Hepatocyte (in vitro differentiated cells): ENCODE results near the gene SMYD1. TPM values are rescaled to one million over a fixed set of nuclear protein-coding genes. Genes with fewer than 3 reads are reported as not detected.

Source experiments
- DNase-seq: peaks from one replicate; pipeline ENCODE4 v3.0.0-alpha.2; 2016; ENCODE audit warnings: low spot score
- H2AFZ ChIP-seq: fragments of 200-600 bp; sonication (generic); 2 replicates; pipeline ENCODE4 v1.6.0; 2016; ENCODE audit warnings: antibody characterized with exemption, mild to moderate bottlenecking
- H3K27ac ChIP-seq: fragments of 200-600 bp; sonication (generic); 2 replicates; pipeline ENCODE4 v1.5.1; 2016; ENCODE audit warnings: mild to moderate bottlenecking
- H3K27me3 ChIP-seq: fragments of 200-600 bp; sonication (generic); 2 replicates; pipeline ENCODE4 v1.6.1; 2016
- H3K36me3 ChIP-seq: fragments of 200-600 bp; sonication (generic); replicated peaks from 2 replicates; pipeline ENCODE4 v1.5.1; 2016; ENCODE audit warnings: low read depth; ENCODE audit not compliant: insufficient read depth
- H3K4me1 ChIP-seq: fragments of 200-600 bp; sonication (generic); 2 replicates; pipeline ENCODE4 v1.5.1; 2016; ENCODE audit warnings: mild to moderate bottlenecking, moderate library complexity; ENCODE audit not compliant: insufficient read depth
- H3K4me2 ChIP-seq: fragments of 200-600 bp; sonication (generic); 2 replicates; pipeline ENCODE4 v1.6.0; 2016
- H3K4me3 ChIP-seq: fragments of 200-600 bp; sonication (generic); 2 replicates; pipeline ENCODE4 v1.5.1; 2016; ENCODE audit warnings: mild to moderate bottlenecking
- H3K79me2 ChIP-seq: fragments of 200-600 bp; sonication (generic); 2 replicates; pipeline ENCODE4 v1.6.0; 2017; ENCODE audit warnings: mild to moderate bottlenecking
- H3K9me2 ChIP-seq: fragments of 200-600 bp; sonication (generic); replicated peaks from 2 replicates; pipeline ENCODE4 v1.6.0; 2017; ENCODE audit warnings: mild to moderate bottlenecking; ENCODE audit not compliant: insufficient read depth
- H3K9me3 ChIP-seq: fragments of 200-600 bp; sonication (generic); 2 replicates; pipeline ENCODE4 v1.5.1; 2016; ENCODE audit warnings: low read depth, mild to moderate bottlenecking
- H4K20me1 ChIP-seq: fragments of 200-600 bp; sonication (generic); 2 replicates; pipeline ENCODE4 v1.6.0; 2016; ENCODE audit warnings: mild to moderate bottlenecking; ENCODE audit not compliant: insufficient read depth, poor library complexity, severe bottlenecking
- CTCF ChIP-seq: fragments of 200-600 bp; sonication (generic); IDR thresholded peaks from 2 replicates; pipeline ENCODE4 v1.5.1; 2016; ENCODE audit warnings: antibody characterized with exemption, mild to moderate bottlenecking; ENCODE audit not compliant: poor library complexity
- EZH2 ChIP-seq: fragments of 200-600 bp; sonication (generic); IDR thresholded peaks from 2 replicates; pipeline ENCODE4 v1.6.1; 2016; ENCODE audit warnings: antibody characterized with exemption, mild to moderate bottlenecking, borderline replicate concordance
- EZH2phosphoT487 ChIP-seq: fragments of 200-600 bp; sonication (generic); IDR thresholded peaks from one replicate; pipeline ENCODE4 v1.6.1; 2018; ENCODE audit warnings: antibody characterized with exemption, mild to moderate bottlenecking, low read depth, moderate library complexity; ENCODE audit not compliant: unreplicated experiment, severe bottlenecking
- WGBS: methylation state at CpG from one replicate; pipeline ENCODE4 v1.1.6; 2016; ENCODE audit warnings: low lambda C conversion rate; ENCODE audit errors: missing lambda C conversion rate; 5-methylcytosine and 5-hydroxymethylcytosine counted together
- polyA plus RNA-seq: library from polyadenylated mRNA; unstranded; fragments of >200 nt; fragmentation: Nextera tagmentation; extraction: Ambion mirVana; gene quantifications from 2 replicates; pipeline ENCODE4 v1.2.1, GENCODE V29; 2016
- total RNA-seq: library from RNA; depleted of rRNA; stranded (reverse); fragments of >200 nt; gene quantifications from 2 replicates; pipeline ENCODE4 v1.2.3, GENCODE V29; 2014

SMYD1 gene
- total and polyA plus RNA-seq, 2 experiments from 2014 or later = 0.10 TPM; not detected in 1

- DNase-seq = no peak
- no peaks in the 10 kb centered on the region for H3K9me2 ChIP-seq
- H3K36me3 ChIP-seq = no peaks in the 10 kb centered on the region
- no peak overlapping the region for H3K27ac ChIP-seq
- peaks cover 23% of the 10 kb centered on the region for H3K4me1 ChIP-seq
- no peaks in the 10 kb centered on the region for H4K20me1 ChIP-seq
- TF ChIP-seq EZH2phosphoT487 (no peak), EZH2 (no peak), CTCF (no peak)
- H2AFZ ChIP-seq = no peak overlapping the region
- no peak overlapping the region for H3K4me3 ChIP-seq
- no peaks in the 10 kb centered on the region for H3K79me2 ChIP-seq
- WGBS = 98% methylated on average over 2 of the region's 2 CpGs
- H3K27me3 ChIP-seq = no peaks in the 10 kb centered on the region
- no peak overlapping the region for H3K4me2 ChIP-seq
- H3K9me3 ChIP-seq = no peaks in the 10 kb centered on the region
Measured at GRCh38 chr2:88141952-88142351, 74.3 kb downstream of the SMYD1 start.

- no peaks in the 10 kb centered on the region for H3K36me3 ChIP-seq
- DNase-seq = no peak
- no peak for TF ChIP-seq CTCF
- 29% methylated on average over 1 of the region's 1 CpG for WGBS
- H3K9me2 ChIP-seq = no peaks in the 10 kb centered on the region
- H4K20me1 ChIP-seq = no peaks in the 10 kb centered on the region
- H3K27ac ChIP-seq = peak overlapping the region; percentile 60
- peaks cover 18% of the 10 kb centered on the region for H3K4me1 ChIP-seq
- no peak overlapping the region for H3K4me2 ChIP-seq
- no peak overlapping the region for H2AFZ ChIP-seq
- no peaks in the 10 kb centered on the region for H3K27me3 ChIP-seq
- H3K9me3 ChIP-seq = peaks cover 5% of the 10 kb centered on the region
- H3K4me3 ChIP-seq = no peak overlapping the region
- no peaks in the 10 kb centered on the region for H3K79me2 ChIP-seq
Measured at GRCh38 chr2:88144271-88144670, 76.6 kb downstream of the SMYD1 start.

GRCh38 chr2:88144914-88145497 lies 77.4 kb downstream of the SMYD1 start:
- no peaks in the 10 kb centered on the region for H4K20me1 ChIP-seq
- 80% methylated on average over 10 of the region's 10 CpGs for WGBS

More at GRCh38 chr2:88144914-88145497, 77.4 kb downstream of the SMYD1 start:
- TF ChIP-seq EZH2phosphoT487 (no peak), CTCF (no peak), EZH2 (no peak)
- Histone ChIP-seq H3K27ac (peak overlapping the region; percentile 60), H3K27me3 (no peaks in the 10 kb centered on the region), H3K4me1 (peaks cover 18% of the 10 kb centered on the region), H3K36me3 (no peaks in the 10 kb centered on the region), H2AFZ (no peak overlapping the region), H3K9me2 (no peaks in the 10 kb centered on the region), H3K9me3 (peaks cover 9% of the 10 kb centered on the region), H3K4me2 (peak overlapping the region; percentile 19), H3K4me3 (no peak overlapping the region), H3K79me2 (no peaks in the 10 kb centered on the region)
- peak; percentile 30 for DNase-seq
